Measurements from ENCODE around the gene IRX2.

DNA sequence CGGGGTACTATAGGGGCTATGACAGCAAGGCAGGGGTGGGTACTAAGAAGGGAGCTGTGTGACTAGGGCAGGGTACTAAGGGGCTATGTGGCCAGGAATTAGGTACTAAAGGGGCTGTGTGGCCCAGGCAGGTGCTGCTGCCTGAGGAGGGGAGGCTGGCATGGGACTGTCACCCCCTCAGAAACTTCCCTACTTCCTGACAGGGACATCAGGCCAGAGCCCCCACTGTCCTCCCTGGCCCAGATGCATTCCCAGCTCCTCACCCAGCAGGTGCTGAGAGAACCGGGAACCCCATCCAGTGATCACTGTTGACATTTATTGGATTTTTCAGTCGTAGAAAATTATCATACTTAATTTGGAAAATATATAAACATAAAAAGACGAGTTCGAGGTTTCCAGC, 26.6 kb downstream of the IRX2 start:
- TF ChIP-seq, protein P1, sequence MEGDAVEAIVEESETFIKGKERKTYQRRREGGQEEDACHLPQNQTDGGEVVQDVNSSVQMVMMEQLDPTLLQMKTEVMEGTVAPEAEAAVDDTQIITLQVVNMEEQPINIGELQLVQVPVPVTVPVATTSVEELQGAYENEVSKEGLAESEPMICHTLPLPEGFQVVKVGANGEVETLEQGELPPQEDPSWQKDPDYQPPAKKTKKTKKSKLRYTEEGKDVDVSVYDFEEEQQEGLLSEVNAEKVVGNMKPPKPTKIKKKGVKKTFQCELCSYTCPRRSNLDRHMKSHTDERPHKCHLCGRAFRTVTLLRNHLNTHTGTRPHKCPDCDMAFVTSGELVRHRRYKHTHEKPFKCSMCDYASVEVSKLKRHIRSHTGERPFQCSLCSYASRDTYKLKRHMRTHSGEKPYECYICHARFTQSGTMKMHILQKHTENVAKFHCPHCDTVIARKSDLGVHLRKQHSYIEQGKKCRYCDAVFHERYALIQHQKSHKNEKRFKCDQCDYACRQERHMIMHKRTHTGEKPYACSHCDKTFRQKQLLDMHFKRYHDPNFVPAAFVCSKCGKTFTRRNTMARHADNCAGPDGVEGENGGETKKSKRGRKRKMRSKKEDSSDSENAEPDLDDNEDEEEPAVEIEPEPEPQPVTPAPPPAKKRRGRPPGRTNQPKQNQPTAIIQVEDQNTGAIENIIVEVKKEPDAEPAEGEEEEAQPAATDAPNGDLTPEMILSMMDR (conservative IDR thresholded peaks at IDR 0.05; ENCODE audit: low read depth, low read length) = no peak
- no peak for TF ChIP-seq EZH2 (IDR thresholded peaks at IDR 0.05; ENCODE audit: borderline replicate concordance, low read depth, low read length, poor library complexity, severe bottlenecking)

All from A673 (cell line).